T47D (cell line): ENCODE results near the gene AKAP12.

Experiments
- DNase-seq, 2 experiments: peaks; one replicate each; pipeline versions ENCODE4 v3.0.0 to v3.0.0-alpha.2; 2011 to 2012; ENCODE audit warnings: low read depth in 1 of 2, low spot score in 1 of 2
- JUND ChIP-seq: IDR thresholded peaks from 2 replicates; pipeline ENCODE4 v1.6.1; 2012; ENCODE audit warnings: low read depth
- in situ Hi-C: cut with HindIII; loops from 2 replicates; pipeline ENCODE4 v1.10.0; 2016; ENCODE audit warnings: low sequenced_read_pairs, low pct_unique_long_range_greater_than_20kb

The AKAP12 gene

DNA sequence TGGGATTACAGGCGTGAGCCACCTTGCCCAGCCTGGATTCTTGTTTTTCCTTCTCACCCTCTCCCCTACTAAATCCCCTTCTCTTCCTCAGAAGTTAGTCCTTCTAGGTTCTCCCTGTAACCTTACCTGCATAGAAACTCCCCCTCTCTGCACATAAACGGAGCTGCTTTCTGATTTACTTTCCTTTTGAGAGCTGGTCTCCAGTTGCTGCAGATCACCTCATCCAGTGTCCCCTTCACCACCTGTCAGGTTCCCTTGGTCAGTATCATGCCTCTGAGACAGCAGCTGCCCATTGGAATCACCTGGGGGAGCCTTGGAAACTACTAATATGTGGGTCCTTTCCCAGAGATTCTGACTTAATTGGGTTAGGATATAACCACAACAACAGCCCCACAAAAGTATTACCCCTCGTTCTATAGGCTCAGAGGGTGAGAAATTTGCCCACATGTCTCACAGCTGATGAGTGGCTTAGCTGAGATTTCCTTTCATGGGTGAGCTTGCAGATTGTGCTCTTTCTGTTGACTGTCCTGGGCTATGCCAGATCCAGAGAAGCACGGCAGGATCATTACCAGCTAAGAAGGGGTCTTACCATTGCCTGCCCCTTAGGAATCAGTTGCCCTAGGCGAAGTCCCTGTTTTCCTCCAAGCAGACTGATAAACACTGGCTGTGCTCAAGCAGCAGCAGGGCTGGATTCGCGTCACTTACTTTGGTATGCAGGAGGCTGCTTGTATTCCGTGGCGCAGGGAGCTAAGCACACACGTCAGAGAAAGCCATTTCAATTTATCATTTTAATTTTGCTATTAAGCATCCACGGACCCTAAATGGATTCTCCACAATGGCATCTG, 51.3 kb downstream of the AKAP12 start:
- no peak for TF ChIP-seq JUND
- in situ Hi-C loops, result no loop called here
- no peak for DNase-seq

DNA sequence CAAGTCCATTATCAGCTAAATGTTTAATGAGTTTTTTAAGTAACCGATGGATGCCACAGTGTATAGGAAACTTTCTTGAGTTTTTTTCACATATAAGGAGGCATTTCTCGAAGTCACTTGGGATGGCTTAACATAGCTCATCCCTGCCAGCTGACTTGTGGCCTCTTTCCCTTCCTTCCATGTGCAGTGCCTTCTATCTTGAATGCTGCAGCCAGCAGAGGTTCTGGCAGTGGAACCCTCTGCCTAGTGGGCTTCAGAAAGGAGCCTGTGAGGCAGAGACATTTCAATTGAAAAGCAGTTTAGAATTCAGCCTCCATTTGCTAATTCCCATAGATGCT, 51.9 kb downstream of the AKAP12 start:
- no peak for DNase-seq
- in situ Hi-C loops, result no loop called here
- TF ChIP-seq JUND, result no peak

DNA sequence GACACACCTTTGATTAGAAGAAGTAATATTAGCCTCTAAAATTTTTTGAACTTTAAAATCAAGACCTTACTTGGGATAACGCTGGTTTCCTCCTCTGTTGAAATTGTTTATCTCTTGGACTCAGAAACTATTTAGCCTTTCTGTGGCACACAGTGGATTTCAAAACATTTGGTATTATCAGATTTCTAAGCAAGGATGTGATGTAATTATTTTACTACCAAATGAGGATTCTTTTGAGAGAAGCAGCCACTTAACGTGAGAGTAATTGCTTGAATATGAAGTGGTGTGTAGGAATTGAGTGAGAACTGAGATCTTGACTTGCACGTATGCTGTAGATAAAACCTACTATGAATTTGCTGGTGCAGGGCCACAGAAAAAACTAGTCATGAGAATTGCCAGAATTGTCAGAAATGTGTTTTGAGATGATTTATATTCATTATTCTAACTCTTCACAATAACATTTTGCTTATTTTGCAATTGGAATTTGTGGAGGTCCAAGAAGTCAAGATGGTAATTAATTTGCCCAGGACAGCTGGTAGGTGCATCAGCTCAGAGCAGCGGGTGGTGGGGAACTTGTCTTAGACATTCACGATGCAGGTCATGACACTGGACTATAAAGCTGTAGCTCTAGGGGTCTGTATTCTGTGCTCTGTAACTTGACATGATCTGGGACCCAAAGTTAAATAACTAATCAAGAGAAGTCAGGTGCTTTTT, 53.4 kb downstream of the AKAP12 start:
- TF ChIP-seq JUND, result no peak
- in situ Hi-C loops, result no loop called here
- DNase-seq, result no peak

DNA sequence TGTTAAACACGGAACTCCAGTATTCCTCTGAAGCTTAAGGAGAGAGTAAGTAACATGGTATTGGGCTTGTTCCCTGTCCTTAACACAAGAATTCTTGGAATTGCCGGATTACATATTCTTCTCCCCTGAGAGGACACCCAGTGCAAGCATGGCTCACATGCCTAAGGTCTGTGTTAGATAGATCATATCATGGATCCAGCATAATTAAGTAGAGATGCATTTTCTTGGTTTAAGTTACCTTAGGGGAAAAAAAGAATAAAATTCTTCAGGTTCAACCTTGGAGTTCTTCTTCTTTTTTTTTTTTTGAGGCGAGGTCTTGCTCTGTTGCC, 53.9 kb downstream of the AKAP12 start:
- DNase-seq, result no peak
- in situ Hi-C loops, result no loop called here
- TF ChIP-seq JUND, result no peak

DNA sequence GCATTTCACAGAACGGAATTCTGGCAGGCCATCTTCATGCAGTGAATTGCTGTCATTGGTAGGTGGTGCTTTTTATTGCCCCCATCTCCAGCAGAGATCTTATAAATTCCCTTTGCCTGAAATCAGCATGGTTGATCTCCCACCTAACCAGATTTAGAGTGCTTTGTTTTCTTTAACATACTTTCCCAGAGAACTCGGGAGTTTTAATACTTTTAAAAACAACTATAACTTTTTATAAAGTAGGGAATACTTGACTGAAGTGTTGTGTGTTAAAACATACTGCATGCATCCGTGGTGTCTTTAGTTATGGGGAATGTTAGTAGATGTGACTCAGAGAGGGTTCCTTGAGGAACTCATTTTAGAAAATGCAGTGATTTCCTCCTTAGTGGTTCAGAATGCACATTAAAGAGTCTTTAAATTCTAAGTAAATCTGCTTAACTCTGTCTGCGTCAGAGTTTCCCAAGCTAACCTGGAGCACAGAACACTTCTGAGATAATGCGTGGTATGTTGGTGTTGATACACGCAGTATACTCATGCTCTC, 54.9 kb downstream of the AKAP12 start:
- TF ChIP-seq JUND, result no peak
- in situ Hi-C loops, result no loop called here
- no peak for DNase-seq

DNA sequence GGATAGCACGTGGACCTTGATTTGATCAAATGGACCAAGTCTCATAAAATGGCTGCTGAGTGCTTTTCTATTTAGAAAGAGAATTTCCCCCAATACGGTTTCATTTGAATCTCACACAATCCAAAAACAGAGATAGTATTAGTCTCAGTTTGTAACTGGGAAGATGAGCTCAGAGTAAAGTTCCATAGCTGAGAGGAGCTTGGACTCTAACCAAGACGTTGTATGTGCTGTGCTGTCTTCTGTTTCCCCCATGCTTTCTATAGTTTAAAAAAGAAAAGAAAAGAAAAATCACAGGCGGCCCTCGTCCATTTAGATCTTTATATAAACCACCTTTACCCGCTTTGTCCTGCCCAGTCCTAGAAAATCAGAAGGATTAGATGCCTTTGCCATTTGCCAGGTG, 58.1 kb downstream of the AKAP12 start:
- in situ Hi-C loops, result no loop called here
- DNase-seq, result no peak
- TF ChIP-seq JUND, result no peak

DNA sequence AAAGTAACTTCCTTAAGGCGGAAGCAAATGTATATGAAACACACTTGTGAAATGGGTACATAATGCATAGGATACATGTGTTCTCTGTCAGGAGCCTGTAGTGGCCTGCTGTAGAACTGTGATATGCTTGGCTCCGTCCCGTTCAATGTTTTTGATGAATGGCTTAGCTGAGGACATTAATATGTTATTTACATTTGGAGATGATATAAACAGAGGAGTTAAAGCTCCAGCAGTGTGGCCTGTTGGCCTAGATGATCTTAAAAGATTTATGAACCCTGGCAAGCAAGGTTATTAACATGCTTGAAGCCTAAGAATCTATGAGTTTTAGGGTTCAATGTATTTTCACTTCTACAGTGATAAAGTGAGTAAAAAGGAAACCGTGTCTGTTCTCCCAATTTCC, 59.2 kb downstream of the AKAP12 start:
- in situ Hi-C loops, result no loop called here
- no peak for TF ChIP-seq JUND

DNA sequence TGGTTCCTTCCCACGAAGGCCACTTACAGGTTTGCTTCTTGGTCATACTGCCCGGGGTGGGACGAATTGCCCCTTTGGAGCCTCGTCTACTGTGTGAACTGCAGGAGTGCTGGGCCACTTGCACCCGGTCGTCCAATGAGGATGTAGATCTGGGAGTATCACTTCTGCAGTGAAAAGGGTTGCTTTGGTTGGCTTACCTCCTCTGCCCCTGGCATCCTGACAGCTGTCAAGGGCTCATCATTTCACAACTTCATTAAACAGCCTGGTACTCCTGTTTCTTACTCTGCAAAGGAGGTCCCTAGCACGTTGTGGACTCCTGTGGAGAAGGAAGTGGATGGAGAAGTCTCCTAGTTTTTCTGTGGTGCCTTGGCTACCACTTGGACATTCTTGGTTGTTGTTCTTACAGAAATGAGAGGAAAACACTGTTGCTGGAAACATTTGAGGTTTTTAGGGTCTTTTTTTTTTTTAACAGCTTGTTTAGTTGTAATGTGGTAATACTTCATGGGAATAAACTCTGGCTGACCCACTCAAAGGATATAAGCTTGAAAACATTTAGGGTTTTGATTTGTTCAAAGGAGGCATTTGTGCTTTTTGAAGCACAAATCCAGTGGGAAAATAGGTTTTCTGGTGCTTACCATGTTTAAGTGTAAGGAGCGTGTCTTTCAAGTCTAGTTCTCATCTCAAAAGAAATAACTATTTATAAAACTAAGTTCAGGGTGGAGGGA, 60.7 kb downstream of the AKAP12 start:
- in situ Hi-C loops, result no loop called here
- DNase-seq, result no peak
- TF ChIP-seq JUND, result no peak

More for the DNA sequence above, 59.2 kb downstream of the AKAP12 start:
- DNase-seq, result no peak

DNA sequence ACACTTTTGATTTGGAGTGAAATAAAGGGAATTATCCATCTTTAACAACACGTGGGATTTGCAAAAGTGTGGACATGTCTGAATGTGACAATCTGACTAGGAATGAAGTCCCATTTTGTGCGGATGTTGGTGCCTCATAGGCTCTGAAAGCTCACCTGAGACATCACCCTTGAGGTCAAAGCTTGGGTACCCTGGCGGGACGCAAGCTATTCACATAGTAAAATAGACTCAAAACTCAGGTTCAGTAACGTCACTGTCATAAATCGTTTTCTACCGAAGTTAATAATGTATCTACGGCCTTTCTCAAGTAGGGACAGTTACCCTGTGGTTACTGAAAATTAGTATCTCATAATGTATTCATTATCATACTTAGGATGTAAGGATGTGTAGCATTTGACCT, 61.8 kb downstream of the AKAP12 start:
- DNase-seq, result no peak
- in situ Hi-C loops, result no loop called here
- no peak for TF ChIP-seq JUND

DNA sequence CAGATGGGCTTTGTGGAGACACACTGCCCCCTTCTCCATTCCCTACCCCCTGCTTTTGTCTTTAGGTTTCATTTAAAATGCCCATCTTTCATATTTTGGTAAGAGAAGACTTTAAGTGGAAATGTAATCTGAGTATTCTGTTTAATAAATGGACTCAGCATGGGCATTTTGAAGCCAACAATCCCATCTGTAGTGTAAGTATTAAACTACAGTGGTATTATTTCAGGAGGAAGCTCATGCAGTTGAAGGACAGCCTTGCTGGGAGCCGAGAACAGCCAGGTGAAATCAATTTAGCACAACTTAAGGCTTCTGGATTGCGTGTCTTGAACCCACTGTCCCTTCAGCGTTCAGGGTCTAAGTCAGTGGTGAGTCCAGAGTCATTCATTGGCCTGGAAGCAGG, 63.5 kb downstream of the AKAP12 start:
- TF ChIP-seq JUND, result no peak
- in situ Hi-C loops, result no loop called here
- DNase-seq, result no peak

DNA sequence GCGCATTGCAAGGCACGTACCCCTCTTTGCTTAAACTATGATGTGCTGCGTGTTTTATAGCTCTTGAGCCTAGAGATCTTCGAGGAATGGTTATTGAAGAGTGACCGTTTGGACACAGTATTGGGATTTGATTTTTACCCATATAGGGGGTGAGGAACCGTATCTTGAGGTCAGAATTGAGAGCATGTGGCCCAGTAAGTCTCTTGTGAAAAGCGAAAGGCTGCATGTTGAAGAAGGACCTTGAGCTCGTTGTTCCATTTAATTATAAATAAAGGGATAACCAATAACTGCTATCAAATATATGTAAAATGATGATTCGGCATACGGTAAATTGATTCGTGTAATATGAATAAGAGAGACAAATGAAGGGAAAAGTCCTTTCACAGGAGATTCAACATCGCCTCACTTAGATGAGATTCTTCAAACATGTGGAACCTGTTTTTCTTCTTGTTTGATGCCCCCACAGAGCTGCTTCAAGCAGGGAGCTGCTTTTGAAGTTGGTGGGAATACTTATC, 66.6 kb downstream of the AKAP12 start:
- no peak for DNase-seq
- TF ChIP-seq JUND, result no peak
- in situ Hi-C loops, result no loop called here

DNA sequence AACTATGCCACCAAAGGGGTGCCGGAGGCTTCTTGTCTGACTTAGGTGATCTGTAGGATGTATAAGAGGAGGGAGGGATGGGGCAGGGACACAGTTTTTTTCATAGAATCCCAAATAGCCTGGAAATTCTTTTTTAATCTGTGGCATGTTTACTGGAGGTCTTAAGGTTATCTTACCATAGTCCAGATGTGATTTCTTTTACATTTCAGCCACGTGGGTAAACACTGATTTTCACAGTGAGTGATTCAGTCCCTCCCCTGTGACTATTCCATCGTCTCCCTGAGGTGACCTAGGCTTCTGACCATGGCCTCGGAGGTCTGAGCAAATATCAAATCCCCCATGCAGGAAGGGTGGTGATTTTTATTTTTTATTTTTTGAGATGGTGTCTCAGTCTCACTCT, 67.7 kb downstream of the AKAP12 start:
- DNase-seq, result no peak
- in situ Hi-C loops, result no loop called here
- no peak for TF ChIP-seq JUND

DNA sequence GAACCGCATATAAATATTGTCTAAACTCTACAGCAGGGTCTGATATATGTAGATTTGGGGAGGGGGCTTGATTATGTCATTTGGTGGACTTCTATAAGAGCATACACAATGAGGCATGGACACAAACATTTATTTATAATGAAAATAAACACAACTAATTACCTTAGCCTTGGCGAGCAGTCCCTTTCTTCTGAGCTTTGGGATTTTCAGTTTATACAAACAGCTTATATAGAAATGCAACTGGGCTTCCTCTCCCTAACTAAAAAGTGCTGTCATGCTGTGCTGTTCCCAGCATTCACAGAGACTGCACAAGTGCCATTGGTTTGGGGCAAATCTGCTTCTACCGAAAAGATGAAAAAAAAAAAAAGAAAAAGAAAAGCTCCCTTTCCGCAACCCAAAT, 69.9 kb downstream of the AKAP12 start:
- DNase-seq, result no peak
- in situ Hi-C loops, result no loop called here
- no peak for TF ChIP-seq JUND
